ENCODE data around the gene PDLIM3.

Gene PDLIM3

DNA sequence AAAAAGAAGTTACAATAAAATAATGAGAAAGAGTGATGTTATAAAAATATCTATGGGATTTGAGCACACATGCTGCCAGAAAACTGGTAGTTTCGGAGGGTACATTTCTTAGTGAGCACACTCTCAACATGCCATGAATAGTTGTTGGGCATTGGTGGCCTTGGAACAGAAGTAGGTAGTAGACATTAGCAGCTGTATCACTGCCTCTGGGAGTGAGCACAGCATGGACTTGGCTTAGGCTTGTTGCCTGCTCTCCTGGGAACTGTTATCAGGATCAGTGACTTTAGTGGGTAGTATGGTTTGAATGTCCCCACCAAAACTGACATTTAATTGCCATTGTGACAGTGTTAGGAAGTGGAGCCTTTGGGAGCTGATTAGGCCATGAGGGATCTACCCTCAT lies 13.3 kb upstream of the PDLIM3 start:
- no peak overlapping the region for H3K27ac ChIP-seq
- H3K27me3 ChIP-seq: peaks cover 28% of the 10 kb centered on the region
- H3K9me3 ChIP-seq: no peaks in the 10 kb centered on the region
- H3K4me1 ChIP-seq (ENCODE audit: control insufficient read depth in 1 of 2, insufficient read depth in 1 of 2, low read depth in 1 of 2, low read length in 1 of 2): no peaks in the 10 kb centered on the region
- H3K36me3 ChIP-seq: no peaks in the 10 kb centered on the region
- TF ChIP-seq, protein P1, sequence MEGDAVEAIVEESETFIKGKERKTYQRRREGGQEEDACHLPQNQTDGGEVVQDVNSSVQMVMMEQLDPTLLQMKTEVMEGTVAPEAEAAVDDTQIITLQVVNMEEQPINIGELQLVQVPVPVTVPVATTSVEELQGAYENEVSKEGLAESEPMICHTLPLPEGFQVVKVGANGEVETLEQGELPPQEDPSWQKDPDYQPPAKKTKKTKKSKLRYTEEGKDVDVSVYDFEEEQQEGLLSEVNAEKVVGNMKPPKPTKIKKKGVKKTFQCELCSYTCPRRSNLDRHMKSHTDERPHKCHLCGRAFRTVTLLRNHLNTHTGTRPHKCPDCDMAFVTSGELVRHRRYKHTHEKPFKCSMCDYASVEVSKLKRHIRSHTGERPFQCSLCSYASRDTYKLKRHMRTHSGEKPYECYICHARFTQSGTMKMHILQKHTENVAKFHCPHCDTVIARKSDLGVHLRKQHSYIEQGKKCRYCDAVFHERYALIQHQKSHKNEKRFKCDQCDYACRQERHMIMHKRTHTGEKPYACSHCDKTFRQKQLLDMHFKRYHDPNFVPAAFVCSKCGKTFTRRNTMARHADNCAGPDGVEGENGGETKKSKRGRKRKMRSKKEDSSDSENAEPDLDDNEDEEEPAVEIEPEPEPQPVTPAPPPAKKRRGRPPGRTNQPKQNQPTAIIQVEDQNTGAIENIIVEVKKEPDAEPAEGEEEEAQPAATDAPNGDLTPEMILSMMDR (IDR thresholded peaks at IDR 0.05): no peak
- H3K4me3 ChIP-seq (ENCODE audit: low read depth in 1 of 2, low read length in 1 of 2): no peak overlapping the region

DNA sequence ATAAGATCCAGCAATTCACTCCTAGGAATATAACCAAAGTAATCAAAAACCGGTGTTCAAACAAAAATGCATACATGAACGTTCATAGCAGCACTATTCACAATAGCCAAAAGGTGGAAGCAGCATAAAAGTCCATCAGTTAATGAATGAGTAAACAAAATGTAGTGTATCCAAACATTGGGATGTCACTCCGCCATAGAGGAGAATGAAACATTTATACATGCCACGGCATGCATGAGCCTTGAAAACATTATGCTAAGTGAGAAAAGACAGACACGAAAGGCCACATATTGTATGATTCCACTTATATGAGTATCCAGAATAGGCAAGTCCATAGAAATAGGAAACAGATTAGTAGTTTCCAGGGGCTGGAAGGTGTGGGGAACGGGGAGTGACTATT lies 11.0 kb upstream of the PDLIM3 start:
- Histone ChIP-seq H3K9me3 (no peaks in the 10 kb centered on the region), H3K36me3 (no peaks in the 10 kb centered on the region), H3K4me1 (ENCODE audit: control insufficient read depth in 1 of 2, insufficient read depth in 1 of 2, low read depth in 1 of 2, low read length in 1 of 2) (no peaks in the 10 kb centered on the region), H3K4me3 (ENCODE audit: low read depth in 1 of 2, low read length in 1 of 2) (no peak overlapping the region), H3K27me3 (peaks cover 39% of the 10 kb centered on the region), H3K27ac (no peak overlapping the region)
- TF ChIP-seq, protein P1 (IDR thresholded peaks at IDR 0.05): no peak

DNA sequence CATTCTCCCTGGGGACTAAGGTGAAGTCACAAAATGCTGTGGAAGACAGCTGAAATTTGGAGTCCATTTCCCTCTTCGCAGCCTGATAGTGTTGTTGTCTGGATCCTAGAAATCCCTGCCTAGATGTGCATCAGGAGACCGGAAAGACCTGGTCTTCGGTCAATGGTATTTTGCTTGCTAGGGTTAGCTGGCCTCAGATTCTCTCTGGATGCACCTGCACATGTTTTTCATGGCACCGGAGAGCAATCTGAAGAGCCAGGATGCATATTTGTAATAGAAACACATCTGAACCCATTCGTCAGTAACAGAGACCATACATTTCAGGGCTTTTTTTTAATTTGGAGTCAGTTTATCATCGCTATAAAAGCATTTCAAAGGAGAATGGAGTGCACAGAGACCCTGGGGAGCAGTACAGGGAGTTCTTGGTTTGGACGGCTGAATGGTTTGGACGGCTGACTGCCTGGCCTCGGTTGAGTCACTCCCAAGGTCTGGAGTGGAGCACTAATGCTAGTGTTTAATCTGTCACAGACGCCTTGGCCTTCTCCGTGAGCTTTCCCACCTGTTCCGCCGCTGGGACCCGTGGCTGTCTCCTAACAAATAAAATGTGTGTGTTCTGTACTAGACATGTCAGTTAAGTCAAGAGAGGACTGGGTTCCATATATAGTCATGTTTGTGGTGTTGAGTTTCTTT lies 7.5 kb upstream of the PDLIM3 start:
- Histone ChIP-seq H3K27me3 (peaks cover 67% of the 10 kb centered on the region), H3K9me3 (no peaks in the 10 kb centered on the region), H3K4me3 (ENCODE audit: low read depth in 1 of 2, low read length in 1 of 2) (no peak overlapping the region), H3K27ac (no peak overlapping the region), H3K36me3 (no peaks in the 10 kb centered on the region), H3K4me1 (ENCODE audit: control insufficient read depth in 1 of 2, insufficient read depth in 1 of 2, low read depth in 1 of 2, low read length in 1 of 2) (no peaks in the 10 kb centered on the region)
- TF ChIP-seq, protein P1 (IDR thresholded peaks at IDR 0.05): no peak

DNA sequence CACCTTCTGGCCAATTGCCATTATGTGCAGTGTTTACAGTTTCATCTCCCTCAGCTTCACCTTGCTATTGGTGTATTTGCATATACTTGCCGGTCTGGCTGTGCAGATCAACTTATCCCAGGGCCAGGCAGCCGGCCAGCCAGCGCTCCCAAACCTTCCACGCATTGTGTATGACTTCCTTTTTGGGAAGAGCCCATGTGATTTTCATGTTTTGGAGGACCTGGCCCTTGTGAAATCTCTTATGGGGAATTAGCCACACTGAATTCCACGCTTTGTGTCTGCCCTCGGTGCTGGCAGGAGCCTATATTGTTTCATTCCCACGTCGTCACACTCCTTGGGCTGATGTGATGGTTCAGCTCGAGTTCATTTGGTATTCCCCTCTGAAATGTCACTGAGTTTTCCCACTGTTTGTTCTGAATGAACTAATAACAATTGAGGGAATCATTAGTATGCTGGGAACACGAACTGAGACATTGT lies 6.0 kb upstream of the PDLIM3 start:
- H3K4me3 ChIP-seq (ENCODE audit: low read depth in 1 of 2, low read length in 1 of 2): no peak overlapping the region
- no peaks in the 10 kb centered on the region for H3K4me1 ChIP-seq (ENCODE audit: control insufficient read depth in 1 of 2, insufficient read depth in 1 of 2, low read depth in 1 of 2, low read length in 1 of 2)
- no peaks in the 10 kb centered on the region for H3K36me3 ChIP-seq
- no peaks in the 10 kb centered on the region for H3K9me3 ChIP-seq
- H3K27ac ChIP-seq: no peak overlapping the region
- H3K27me3 ChIP-seq: peaks cover 73% of the 10 kb centered on the region
- TF ChIP-seq, protein P1 (IDR thresholded peaks at IDR 0.05): no peak

DNA sequence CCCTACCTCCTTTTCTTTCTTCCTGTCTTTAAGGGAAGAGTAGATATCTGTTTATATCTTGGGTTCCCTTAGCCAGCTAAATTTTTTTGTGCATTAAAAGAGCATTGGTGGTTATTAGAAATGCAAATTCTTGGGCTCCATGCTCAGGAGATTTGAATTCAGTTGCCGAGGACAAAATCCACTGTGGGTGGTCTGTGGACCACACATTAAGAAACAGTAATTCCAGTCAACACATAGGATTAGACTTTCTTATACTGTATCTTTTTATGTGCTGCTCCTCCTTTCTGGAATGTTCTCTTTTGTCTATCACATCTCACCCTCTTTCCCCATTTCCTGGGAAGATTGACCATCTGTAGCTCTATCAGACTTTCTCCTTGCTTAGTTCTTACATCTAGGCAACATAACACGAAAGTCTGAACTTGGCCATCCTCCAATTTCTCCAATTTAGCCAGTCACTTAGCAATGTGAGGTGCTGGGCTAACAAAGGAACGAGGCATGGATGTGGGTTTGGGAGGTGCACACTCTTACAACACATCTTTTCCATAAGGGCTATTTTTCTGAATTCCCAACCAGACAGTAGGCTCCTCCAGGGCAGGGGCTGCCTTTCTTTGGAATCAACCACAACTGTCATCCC lies 5.3 kb upstream of the PDLIM3 start:
- Histone ChIP-seq H3K36me3 (no peaks in the 10 kb centered on the region), H3K4me3 (ENCODE audit: low read depth in 1 of 2, low read length in 1 of 2) (no peak overlapping the region), H3K27ac (no peak overlapping the region), H3K27me3 (peaks cover 76% of the 10 kb centered on the region), H3K4me1 (ENCODE audit: control insufficient read depth in 1 of 2, insufficient read depth in 1 of 2, low read depth in 1 of 2, low read length in 1 of 2) (no peaks in the 10 kb centered on the region), H3K9me3 (no peaks in the 10 kb centered on the region)
- TF ChIP-seq, protein P1 (IDR thresholded peaks at IDR 0.05): no peak
